Lung (tissue), 12 donors: ENCODE data around the gene TCTN2. TPM values are rescaled to one million over a fixed set of nuclear protein-coding genes. Genes with fewer than 3 reads are reported as not detected.

ENCODE experiments used
- ATAC-seq: fragments of 200-7000 bp; cut with Tn5 transposase; one replicate; pipeline ENCODE4 v1.9.1; 2020; ENCODE audit warnings: moderate number of reproducible peaks; ENCODE audit not compliant: insufficient read depth, low FRiP score
- DNase-seq, 3 donors: peaks; one replicate each; pipeline ENCODE4 v3.0.0-alpha.2; 2013 to 2017
- H3K27ac ChIP-seq, 2 donors: one replicate each; pipeline ENCODE4 v1.5.1; 2013; ENCODE audit warnings: mild to moderate bottlenecking in 2 of 2, moderate library complexity in 2 of 2, control low read depth in 1 of 2, inconsistent platforms in 1 of 2, low read depth in 1 of 2, low read length in 1 of 2
- H3K27me3 ChIP-seq, 3 donors: one replicate each; pipeline ENCODE4 v1.5.1; 2013; ENCODE audit warnings: low read length in 2 of 3; ENCODE audit not compliant: control insufficient read depth in 3 of 3, insufficient read depth in 3 of 3
- H3K36me3 ChIP-seq, 4 donors: one replicate each; pipeline ENCODE4 v1.5.1; 2013; ENCODE audit warnings: low read length in 4 of 4, mild to moderate bottlenecking in 1 of 4, moderate library complexity in 1 of 4; ENCODE audit not compliant: control insufficient read depth in 4 of 4, insufficient read depth in 4 of 4
- H3K4me1 ChIP-seq, 5 donors: one replicate each; pipeline ENCODE4 v1.5.1; 2013; ENCODE audit warnings: low read length in 5 of 5, mild to moderate bottlenecking in 2 of 5, moderate library complexity in 1 of 5; ENCODE audit not compliant: control insufficient read depth in 5 of 5, insufficient read depth in 5 of 5
- H3K4me3 ChIP-seq: one replicate; pipeline ENCODE4 v1.5.1; 2013; ENCODE audit warnings: mild to moderate bottlenecking, control low read depth, moderate library complexity
- H3K9ac ChIP-seq, 2 donors: one replicate each; pipeline ENCODE4 v1.5.1; 2013; ENCODE audit warnings: low read length in 2 of 2, control low read depth in 1 of 2; ENCODE audit not compliant: insufficient read depth in 1 of 2
- H3K9me3 ChIP-seq, 4 donors: one replicate each; pipeline ENCODE4 v1.5.1; 2013; ENCODE audit warnings: low read length in 3 of 4, mild to moderate bottlenecking in 1 of 4, moderate library complexity in 1 of 4; ENCODE audit not compliant: control insufficient read depth in 4 of 4, insufficient read depth in 3 of 4
- CTCF ChIP-seq: IDR thresholded peaks from 2 replicates; pipeline ENCODE4 v1.5.1; 2012; ENCODE audit warnings: mild to moderate bottlenecking; ENCODE audit errors: control extremely low read depth, extremely low read depth
- WGBS, 2 donors: extraction: QIAGEN DNeasy Blood & Tissue Kit; methylation state at CpG; one replicate each; pipeline ENCODE4 v1.1.7; 2013; 5-methylcytosine and 5-hydroxymethylcytosine counted together
- polyA plus RNA-seq, 2 donors: library from polyadenylated mRNA; stranded (reverse); fragments of 200-250 nt; gene quantifications; one replicate each; pipeline ENCODE4 v1.2.1, GENCODE V29; 2013
- total RNA-seq, 2 donors: library from RNA; depleted of rRNA in 1 of 2; stranded (reverse); fragments of >200 nt in 1 of 2; gene quantifications; one replicate each; pipeline ENCODE4 v1.2.1, GENCODE V29; 2014 to 2021
- donor health status: control.
- donor health status: control.
- donor health status: Bipolar disorder and iron deficiency.
- donor health status: healthy.
- donor health status: DM: yes; HTN: yes; CAD: no.

TCTN2 gene
- total and polyA plus RNA-seq, 4 donors, result 5.2 to 28.2 (median 14.2) TPM

- peak overlapping the region in 1 of 2 donors; percentile 86 for H3K27ac ChIP-seq
- no peak for ATAC-seq
- H3K36me3 ChIP-seq, result no peaks in the 10 kb centered on the region
Observed at GRCh38 chr12:123712780-123713319, 41.9 kb downstream of the TCTN2 start.

GRCh38 chr12:123713398-123713797 lies 42.5 kb downstream of the TCTN2 start:
- 18 to 20% methylated on average over 6 of the region's 6 CpGs for WGBS, 2 donors

More at GRCh38 chr12:123712780-123713319, 41.9 kb downstream of the TCTN2 start:
- H3K9me3 ChIP-seq, result no peaks in the 10 kb centered on the region
- peak overlapping the region; percentile 40 to 46 for H3K9ac ChIP-seq
- WGBS, 2 donors, result 0 to 1% methylated on average over 26 of the region's 26 CpGs
- peak in 1 of 3 donors; percentile 10 for DNase-seq
- no peaks in the 10 kb centered on the region for H3K27me3 ChIP-seq
- peaks cover 9 to 19% (median 10%) of the 10 kb centered on the region in 5 donors for H3K4me1 ChIP-seq
- TF ChIP-seq CTCF, result no peak
- H3K4me3 ChIP-seq, result peak overlapping the region; percentile 98

GRCh38 chr12:123713823-123714585 lies 43.1 kb downstream of the TCTN2 start:
- H3K27ac ChIP-seq, result peak overlapping the region in 1 of 2 donors; percentile 46
- H3K4me1 ChIP-seq, result peaks cover 9 to 19% (median 10%) of the 10 kb centered on the region in 5 donors
- no peak for DNase-seq
- ATAC-seq, result no peak
- no peak overlapping the region for H3K4me3 ChIP-seq
- TF ChIP-seq CTCF, result no peak
- no peak overlapping the region for H3K9ac ChIP-seq
- 53 to 56% methylated on average over 10 of the region's 10 CpGs for WGBS, 2 donors
- H3K9me3 ChIP-seq, result no peaks in the 10 kb centered on the region
- H3K36me3 ChIP-seq, result no peaks in the 10 kb centered on the region
- H3K27me3 ChIP-seq, result no peaks in the 10 kb centered on the region

More at GRCh38 chr12:123713398-123713797, 42.5 kb downstream of the TCTN2 start:
- TF ChIP-seq CTCF, result no peak
- H3K4me1 ChIP-seq, result peaks cover 9 to 19% (median 10%) of the 10 kb centered on the region in 5 donors
- no peaks in the 10 kb centered on the region for H3K36me3 ChIP-seq
- no peaks in the 10 kb centered on the region for H3K27me3 ChIP-seq
- no peak for DNase-seq
- H3K9me3 ChIP-seq, result no peaks in the 10 kb centered on the region
- peak overlapping the region in 1 of 2 donors; percentile 37 for H3K27ac ChIP-seq
- peak overlapping the region; percentile 98 for H3K4me3 ChIP-seq
- H3K9ac ChIP-seq, result peak overlapping the region; percentile 40 to 46
- no peak for ATAC-seq
